HG03354 (cell line): ENCODE data around the gene MOSMO.
"Not testable (repeated sequence)": the region's sequence is repeated elsewhere in the genome, so short reads cannot be mapped to it uniquely, and the experiment has no call there.

Source experiments
- ATAC-seq: cut with Tn5 transposase; IDR thresholded peaks from one replicate; pipeline ENCODE4 v1.9.1; 2021; ENCODE audit warnings: mild to moderate bottlenecking; ENCODE audit not compliant: unreplicated experiment, poor library complexity, severe bottlenecking

Gene MOSMO

DNA sequence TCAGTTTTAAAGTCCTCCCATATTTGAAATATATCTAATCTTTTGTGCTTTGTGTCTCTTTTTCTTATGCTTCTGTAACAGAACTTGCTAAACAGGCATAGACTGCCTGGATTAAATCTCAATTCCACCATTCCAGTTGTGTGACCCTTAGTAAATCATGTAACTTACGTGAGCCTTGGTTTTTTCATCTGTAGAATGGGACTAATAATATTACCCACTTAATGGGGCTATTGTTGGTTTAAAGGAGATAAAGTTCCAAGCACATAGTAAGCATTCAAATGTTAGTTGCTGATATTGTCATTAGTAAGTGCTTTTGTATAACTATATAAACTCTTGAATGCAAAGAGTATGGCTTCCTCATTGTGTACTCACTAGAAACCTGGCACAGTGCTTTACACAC lies 78.5 kb downstream of the MOSMO start:
- ATAC-seq, result no peak

DNA sequence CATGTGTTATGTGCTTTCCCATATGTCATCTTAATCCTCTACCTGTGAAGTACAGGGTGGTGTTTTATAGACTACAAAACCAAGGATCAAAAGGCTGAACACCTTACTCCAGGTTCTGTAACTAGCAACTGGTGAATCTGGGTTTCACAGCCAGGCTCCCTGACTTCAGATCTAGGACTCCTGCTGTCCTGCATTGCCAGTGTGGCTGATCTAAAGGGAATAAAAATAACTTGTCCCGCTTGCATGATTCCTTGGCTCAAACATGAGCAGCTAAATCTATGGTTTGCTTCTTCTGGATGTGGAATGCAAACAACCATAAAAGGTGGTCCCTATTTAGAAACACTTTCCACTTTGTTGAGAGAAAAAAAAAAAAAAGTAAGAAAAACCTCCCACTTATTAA lies 80.7 kb downstream of the MOSMO start:
- ATAC-seq, result no peak

DNA sequence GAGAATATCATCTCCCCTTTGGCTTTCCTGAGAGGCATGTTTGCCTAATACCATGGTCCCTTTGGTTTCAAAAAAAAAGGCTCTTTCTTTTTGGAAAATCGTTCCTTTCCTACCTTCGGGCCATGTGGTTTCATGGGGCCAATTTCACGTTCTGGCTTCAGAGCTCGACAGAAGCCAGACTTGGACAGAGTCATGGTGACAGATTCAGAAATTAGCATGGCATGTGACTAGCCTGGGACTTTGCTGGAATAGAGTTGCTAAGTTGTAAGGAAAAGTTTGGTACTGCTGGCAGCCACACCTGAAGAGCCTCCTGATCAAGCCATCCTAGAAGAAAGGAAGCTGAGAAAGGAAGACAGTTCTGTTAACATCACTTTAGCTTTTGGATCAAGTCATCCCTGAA lies 82.0 kb downstream of the MOSMO start:
- no peak for ATAC-seq

DNA sequence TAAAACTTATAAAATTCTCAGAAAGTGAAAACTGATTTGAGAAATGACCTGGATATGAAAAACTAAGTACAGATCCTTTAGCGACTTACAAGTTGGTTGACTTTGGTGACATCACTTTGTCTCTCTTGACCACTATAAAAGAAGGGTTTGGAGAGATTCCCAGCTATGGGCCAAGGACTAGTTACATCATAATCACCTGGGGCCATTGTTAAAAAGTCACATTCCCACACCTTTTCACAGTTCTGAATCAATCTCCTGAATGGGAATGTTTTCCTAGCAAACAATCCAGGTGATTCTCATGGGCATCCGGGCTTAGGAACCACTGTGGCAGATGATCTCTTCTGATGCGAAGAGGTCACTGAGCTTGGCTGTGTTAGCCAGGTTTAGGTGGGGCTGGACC lies 83.8 kb downstream of the MOSMO start:
- ATAC-seq, result no peak

DNA sequence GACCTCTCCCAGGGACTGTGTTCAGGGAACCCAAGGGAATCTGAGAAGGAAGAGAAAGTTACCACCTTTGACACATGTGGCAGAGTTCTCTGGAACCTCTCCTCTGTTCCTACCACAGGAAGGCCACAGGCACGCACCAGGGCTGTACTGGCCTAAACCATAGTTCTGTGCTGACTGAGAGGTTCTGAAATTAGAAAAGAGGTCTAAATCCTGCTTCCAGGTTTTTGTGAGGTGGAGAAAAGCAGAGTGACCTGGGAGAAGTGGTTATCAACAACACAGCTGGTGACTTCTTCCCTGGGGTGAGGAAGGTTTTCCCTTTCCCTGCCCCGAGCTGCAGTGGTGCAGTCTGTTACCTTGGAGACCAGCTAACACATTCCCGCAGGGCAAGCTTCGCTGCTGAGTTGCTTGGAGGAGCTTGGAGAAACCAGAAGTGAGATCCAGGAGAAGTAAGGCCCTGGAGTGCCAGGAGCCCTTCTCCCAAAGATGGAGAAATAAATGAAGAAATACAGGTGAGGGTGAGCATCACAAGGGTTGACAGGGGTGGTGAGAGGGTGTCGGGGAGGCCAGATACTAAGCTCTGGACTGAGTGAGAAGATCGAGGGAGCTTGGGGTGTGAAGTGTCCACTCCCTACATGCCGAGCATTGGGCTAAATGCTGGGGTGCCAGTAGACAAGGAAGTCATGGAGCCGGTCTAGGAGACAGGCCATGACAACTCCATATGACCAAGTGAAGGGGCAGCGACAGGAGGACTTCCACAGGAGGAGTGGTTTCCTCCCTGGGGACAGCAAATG lies 84.4 kb downstream of the MOSMO start, which contains the start of gene VWA3A:
Gene VWA3A (plus strand): TSS at position 399 of the 791 bp plus-strand sequence. CDS start 97 bp downstream, at position 496.
- no peak for ATAC-seq

DNA sequence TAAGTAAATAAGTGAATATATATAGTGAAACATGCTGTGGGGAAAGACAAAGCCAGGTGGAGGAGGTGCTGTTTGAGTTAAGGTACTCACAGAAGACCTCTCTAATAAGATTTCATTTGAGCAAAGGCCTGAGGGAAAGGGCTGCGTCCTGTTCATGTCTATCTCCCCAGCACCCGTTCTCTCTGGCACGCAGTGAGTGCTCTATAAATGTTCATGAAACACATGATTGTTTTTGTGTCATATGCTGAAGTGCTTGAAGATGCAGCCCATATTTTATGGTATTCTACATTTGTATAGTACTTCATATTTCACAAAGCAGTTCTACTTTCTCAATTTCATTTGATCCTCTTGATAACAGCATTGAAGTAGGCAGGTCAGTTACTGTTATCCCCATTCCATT lies 85.4 kb downstream of the MOSMO start:
- no peak for ATAC-seq

DNA sequence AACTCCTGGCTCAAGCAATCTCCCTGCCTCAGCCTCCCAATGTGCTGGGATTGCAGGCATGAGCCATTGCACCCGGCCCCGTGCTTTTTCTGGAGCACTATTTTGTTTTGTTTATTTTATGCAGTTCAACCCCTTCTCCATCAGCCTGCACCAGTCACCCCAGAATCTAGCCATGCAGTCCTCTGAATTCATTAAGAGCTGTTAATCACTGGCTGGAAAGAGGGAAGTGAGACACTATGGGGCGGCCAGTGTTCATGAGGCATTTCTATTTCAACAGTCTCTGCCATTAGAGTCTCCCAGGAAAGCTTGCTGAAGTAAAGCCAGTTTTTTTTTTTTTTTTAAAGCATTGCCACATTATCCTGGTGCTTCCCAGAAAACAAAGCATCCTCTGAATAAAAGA lies 86.1 kb downstream of the MOSMO start:
- no peak for ATAC-seq

DNA sequence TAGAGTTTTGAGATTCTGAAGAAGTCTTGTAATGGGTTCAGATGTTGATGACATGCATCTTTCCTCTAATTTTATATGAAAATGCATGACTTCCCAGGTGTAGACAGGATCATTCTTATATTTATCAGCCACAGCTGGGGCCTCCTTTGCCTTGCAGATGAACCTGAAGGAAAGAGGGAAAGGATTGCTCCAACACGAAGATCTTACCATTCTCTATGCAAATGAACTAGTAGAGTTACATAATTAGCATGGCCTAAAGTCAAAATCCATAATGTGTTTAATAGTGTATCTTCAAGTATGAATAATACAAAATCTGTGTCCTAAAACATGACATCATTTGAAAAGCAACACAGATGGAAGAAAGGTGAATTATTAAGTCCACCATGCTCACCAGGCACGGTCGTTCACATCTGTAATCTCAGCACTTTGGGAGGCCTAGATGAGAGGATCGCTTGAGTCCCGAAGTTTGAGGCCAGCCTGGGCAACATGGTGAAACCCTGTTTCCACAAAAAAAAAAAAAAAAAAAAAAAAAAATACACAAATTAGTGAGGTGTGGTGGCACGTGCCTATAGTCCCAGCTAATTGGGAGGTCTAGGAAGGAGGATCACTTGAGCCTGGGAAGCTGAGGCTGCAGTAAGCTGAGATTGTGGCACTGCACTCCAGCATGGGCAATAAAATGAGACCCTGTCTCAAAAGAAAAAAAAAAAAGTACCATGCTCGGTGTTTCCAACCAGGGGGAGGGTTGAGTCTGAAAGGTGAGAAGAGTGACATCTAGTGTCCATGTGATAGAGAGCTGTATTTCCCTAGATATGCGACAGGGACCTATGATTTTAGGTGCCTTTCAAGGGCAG lies 90.7 kb downstream of the MOSMO start:
- ATAC-seq, result no peak

DNA sequence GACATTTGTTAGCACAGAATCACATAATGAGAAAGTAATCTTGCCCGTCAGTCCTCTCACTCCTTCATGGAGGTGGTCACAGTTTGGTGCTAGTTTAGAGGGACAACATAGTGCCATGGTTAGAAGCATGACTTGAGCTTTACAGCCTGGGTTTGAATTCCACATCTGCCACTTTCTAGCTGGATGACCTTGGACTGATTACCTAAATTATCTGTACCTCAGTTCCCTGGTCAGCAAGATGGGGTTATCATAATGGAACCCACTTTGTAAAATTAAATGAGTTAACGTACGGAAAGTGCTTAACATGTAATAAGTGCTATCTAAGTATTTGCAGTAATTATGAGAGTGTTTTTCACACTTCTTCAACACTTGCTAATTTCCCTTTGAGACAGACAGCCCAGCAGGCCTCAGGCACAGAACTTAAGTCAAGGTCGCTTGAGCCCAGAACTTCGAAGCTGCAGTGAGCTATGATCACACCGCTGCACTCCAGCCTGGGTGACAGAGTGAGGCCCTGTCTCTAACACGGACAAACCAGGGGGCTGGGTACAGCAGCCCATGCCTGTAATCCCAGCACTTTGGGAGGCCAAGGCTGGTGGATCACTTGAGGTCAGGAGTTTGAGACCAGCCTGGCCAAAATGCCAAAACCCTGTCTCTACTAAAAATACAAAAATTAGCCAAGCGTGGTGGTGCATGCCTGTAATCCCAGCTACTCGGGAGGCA lies 91.5 kb downstream of the MOSMO start:
- ATAC-seq, result no peak

DNA sequence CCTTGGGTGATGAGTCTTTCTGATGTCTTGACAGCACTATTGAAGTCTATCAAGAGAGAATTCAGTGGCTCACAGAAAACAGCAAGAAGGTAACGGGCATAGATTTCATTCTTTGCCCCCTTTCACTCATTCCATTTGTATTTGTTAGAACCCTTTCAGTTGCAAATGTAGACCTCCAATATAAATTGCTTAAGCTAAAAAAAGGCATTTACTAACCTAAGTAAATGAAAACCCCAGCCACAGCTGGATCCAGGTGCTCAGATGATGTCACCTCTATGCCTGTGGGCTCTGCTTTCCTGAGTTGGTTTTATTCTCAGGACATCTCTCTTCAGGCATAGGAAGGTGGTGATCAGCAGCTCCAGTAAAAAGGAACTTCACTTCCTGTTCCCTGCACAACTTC lies 95.5 kb downstream of the MOSMO start:
- no peak for ATAC-seq

DNA sequence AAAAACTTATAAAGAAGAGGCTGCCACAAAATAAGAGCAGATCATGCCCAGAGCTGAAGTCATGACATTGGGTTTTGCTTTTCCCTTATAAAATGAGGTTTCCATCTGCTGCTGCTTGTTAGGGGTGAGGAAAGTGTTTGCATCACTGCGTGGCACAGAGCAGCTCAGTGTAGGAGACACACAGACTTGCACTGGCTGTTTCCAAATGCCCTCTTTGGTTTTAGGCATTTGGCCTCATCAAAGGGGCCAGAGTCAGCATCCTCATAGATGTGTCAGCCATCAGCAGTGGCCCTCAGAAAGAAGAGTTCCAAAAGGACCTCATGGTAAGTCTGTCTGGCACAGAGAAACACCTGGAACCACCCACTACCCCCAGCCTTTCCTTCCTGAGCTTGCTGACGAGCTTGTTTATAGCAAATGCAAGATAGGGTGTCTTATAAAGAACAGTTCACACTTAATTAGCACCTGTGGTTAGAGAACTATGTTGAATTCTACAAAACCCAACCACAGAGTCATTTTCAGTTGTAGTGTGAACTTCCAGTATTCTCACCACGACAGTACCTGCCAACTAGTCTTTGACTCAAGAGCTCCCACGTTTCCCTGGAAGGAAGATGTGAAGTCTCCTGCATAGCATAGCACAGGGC lies 101.5 kb downstream of the MOSMO start:
- ATAC-seq, result no peak

DNA sequence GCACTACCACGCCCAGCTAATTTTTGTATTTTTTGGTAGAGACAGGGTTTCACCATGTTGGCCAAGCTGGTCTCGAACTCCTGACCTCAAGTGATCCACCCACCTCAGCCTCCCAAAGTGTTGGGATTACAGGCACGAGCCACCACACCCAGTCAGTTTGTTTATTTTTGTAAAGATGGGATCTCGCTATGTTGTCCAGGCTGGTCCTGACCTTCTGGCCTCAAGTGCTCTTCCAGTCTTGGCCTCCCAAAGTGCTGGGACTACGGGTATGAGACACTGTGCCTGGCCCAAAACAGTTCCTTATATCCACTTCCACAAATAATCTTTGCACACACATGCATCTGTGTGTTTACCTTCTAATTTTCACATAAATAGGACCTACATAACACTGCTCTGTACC lies 103.7 kb downstream of the MOSMO start:
- ATAC-seq, result not testable (repeated sequence)

DNA sequence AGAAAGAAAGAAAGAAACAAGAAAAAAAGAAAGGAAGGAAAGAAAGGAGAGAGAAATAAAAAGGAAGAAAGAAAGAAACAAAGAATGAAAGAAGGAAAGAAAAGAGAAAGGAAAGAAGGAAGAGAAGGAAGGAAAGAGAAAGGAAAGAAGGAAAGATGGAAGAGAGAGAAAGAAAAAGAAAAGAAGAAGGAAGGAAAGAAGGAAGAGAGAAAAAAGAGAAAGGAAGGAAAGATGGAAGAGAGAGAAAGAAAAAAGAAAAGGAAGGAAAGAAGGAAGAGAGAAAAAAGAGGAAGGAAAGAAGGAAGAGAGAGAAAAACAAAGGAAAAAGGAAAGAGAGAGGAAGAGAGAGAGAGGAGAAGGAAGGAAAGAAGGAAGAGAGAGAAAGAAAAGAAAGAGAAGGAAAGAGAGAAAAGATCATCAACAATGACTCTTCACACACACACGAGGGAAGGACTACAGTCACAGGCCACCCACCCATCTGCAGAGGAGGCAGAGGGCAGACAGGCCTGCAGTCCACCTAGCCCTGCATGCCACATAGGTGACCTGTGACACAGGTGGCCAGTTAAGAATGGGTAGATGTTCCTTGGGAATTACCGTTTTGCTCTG lies 108.3 kb downstream of the MOSMO start:
- ATAC-seq, result no peak

DNA sequence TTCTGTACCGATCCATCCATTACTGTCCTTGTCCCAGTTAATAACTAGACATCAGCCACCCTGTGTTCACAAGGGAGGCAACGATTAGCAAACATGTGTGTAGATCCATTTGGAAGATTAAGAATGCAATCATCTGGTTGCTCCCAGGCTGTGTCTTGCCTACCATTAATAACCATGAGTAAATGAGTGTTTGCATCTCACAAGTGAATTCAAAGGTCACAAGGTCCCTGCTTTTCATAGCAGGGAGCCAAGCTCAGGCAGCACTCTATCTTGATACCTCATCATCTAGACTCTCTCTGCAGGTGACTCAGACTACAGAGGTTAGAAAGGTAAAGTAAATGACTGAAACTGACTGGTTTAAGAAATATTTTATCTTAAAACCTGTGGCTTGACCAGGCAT lies 109.7 kb downstream of the MOSMO start:
- ATAC-seq, result no peak

DNA sequence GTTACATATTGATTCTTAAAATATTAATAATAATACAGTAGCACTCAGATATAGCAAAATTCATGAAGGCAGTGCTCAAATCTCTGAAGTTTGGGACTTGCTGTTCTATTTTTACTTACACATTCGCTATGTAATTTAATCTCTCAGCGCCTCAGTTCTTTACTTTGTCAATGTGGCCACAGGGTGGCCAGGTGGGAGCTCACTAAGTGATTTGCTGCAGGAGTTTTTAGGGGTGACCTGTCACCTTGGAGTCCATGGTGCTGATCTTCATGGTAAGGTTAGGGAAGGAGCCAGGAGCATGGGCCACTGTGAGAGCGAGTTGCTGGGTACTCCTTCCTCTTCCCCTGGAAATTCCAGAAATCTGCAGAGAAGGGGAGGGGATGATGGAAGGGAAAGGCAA lies 112.5 kb downstream of the MOSMO start:
- no peak for ATAC-seq

DNA sequence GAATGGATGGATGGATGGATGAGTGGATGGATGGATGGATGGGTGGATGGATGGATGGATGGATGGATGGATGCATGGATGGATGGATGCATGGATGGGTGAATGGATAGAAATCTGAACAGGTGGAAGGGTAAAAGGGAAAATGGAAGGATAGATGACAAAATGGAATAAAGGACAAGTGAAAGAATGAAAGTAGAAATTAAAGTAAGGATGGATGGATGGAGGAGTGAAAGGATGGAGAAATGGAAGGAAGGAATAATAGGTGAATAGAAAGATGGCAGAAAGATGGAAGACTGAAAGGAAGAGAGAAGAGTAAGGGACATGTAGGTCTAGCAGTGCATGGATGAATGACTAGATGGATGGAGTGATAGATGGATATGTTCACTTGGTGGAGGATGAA lies 114.3 kb downstream of the MOSMO start:
- ATAC-seq, result no peak

DNA sequence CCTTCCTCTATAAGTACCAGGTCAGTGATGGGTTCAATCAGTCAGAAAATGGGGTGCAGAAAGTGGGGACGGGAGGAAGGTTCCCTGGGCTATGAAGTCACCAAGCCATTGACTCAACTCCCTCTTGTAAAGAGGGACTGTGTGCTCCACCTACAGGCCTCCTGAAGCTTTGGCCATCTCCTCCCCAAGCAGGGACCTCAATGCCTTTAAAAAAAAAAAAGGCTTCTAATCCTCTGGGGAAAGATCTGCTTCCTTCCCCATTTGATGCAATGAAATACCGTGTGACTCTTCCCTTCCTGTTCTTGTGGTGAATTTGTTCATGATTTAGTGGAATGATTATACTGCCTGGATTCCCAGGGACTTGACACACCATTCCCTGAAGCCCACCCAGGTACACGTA lies 115.2 kb downstream of the MOSMO start:
- ATAC-seq, result no peak

DNA sequence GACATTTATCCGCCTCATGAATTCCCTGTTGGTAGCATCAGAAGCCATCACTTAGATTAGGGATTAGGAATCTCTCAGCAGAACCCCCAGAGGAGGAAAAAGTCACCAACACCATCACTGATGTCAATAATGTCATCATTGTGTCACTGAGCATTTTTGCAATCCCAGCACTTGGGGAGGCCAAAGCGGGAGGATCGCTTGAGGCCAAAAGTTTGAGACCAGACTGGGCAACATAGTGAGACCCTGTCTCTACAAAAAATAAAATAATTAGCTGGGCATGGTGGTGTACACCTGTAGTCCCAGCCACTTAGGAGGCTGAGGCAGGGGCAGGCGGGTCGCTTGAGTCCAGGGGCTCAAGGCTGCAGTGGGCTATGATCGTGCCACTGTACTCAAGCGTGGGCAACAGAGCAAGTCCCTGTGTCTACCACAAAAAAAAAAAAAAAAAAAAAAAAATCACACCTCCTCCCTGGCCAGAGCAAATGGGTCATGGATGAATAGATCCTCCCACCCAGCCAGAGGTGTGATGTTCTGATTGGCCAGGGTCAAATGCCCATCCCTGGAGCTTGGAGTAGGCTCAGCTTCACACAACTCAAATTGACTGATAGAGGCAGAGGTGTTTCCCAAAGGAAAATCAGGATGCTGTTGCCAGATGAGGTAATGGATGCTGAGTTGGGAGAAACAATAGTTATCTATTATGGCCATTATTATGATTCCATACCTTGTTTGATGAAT lies 116.0 kb downstream of the MOSMO start:
- ATAC-seq, result no peak
